Erythroblast (primary cell): ENCODE measurements around the gene CDH24.

Experiments
- GATA1 ChIP-seq: IDR thresholded peaks from 2 replicates; pipeline ENCODE4 v1.6.1; 2011; ENCODE audit warnings: low read depth, mild to moderate bottlenecking, control low read depth, low read length, moderate library complexity
- POLR2A ChIP-seq: IDR thresholded peaks from 2 replicates; pipeline ENCODE4 v1.6.1; 2011; ENCODE audit warnings: mild to moderate bottlenecking, low read length

GRCh38 chr14:23101986-23102625, 44.8 kb upstream of the CDH24 start:
- TF ChIP-seq POLR2A (no peak), GATA1 (no peak)
